ENCODE results near the gene UVRAG.
"Not testable (repeated sequence)": the region's sequence is repeated elsewhere in the genome, so short reads cannot be mapped to it uniquely, and the experiment has no call there.

Gene UVRAG

DNA sequence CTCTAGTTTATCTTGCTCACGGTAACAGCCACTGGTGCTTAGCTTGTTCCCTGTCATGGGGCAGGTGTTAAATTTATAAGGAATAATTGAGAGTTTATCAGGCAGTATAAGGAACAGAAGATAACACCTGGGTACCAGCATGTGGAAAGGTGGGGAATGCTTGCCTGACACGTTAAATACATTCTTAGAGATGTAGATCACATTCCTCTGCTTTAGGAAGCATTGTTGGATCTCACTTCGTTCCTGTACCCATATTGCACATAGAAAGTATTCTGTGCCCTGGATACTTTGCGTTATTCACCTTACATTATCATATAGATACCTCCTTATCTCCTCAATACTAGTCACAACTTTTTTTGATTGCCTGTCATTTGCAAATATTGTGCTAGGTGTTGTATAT, 114.7 kb downstream of the UVRAG start:
- H3K4me1 ChIP-seq (ENCODE audit: control insufficient read depth, insufficient read depth, low read depth, low read length): no peaks in the 10 kb centered on the region
- no peak overlapping the region for H4K8ac ChIP-seq (ENCODE audit: low read length)
- no peak overlapping the region for H2BK5ac ChIP-seq (ENCODE audit: low read depth, low read length, poor library complexity, severe bottlenecking)
- no peak overlapping the region for H3K4me2 ChIP-seq (ENCODE audit: low read length, poor library complexity, severe bottlenecking)
- H3K9me3 ChIP-seq (ENCODE audit: control insufficient read depth, low read length): no peaks in the 10 kb centered on the region
- H3K36me3 ChIP-seq (ENCODE audit: control insufficient read depth in 1 of 2, insufficient read depth in 2 of 2, low read depth in 1 of 2, low read length in 2 of 2): no peaks in the 10 kb centered on the region
- H3K79me1 ChIP-seq (replicated peaks; ENCODE audit: low read length, poor library complexity, severe bottlenecking): peaks cover 9% of the 10 kb centered on the region
- H2BK12ac ChIP-seq (ENCODE audit: low read length in 2 of 2): no peak overlapping the region
- H3K27me3 ChIP-seq (ENCODE audit: control insufficient read depth in 1 of 2, insufficient read depth in 1 of 2, low read length in 2 of 2): no peaks in the 10 kb centered on the region
- H3K9ac ChIP-seq (ENCODE audit: low read length): no peak overlapping the region
- no peak for DNase-seq
- no peak overlapping the region for H3K23ac ChIP-seq (ENCODE audit: low read length in 2 of 2)
- H2AFZ ChIP-seq (ENCODE audit: low read depth, low read length): no peak overlapping the region
- H2BK15ac ChIP-seq (ENCODE audit: low read depth, poor library complexity, severe bottlenecking): no peak overlapping the region
- H3K14ac ChIP-seq (ENCODE audit: low read length in 2 of 2): no peak overlapping the region
- no peak overlapping the region for H3K4ac ChIP-seq (ENCODE audit: low read depth in 1 of 2, low read length in 2 of 2)
- no peak overlapping the region for H3K27ac ChIP-seq (ENCODE audit: low read length, poor library complexity, severe bottlenecking)
- H4K91ac ChIP-seq (ENCODE audit: low read length): no peak overlapping the region
- 78% methylated on average over 4 of the region's 4 CpGs for WGBS
- no peak overlapping the region for H2AK5ac ChIP-seq (ENCODE audit: low read length, severe bottlenecking)
- no peak overlapping the region for H2BK120ac ChIP-seq (ENCODE audit: low read depth, low read length)
- H3K4me3 ChIP-seq (ENCODE audit: insufficient read depth in 1 of 2, low read depth in 1 of 2, low read length in 2 of 2): no peak overlapping the region
- H3K18ac ChIP-seq (ENCODE audit: low read depth in 1 of 2, low read length in 2 of 2): no peak overlapping the region

- Histone ChIP-seq H3K27me3 (ENCODE audit: control insufficient read depth in 1 of 2, insufficient read depth in 1 of 2, low read length in 2 of 2) (no peaks in the 10 kb centered on the region), H3K9ac (ENCODE audit: low read length) (no peak overlapping the region), H3K79me1 (replicated peaks; ENCODE audit: low read length, poor library complexity, severe bottlenecking) (peaks cover 9% of the 10 kb centered on the region), H2BK5ac (ENCODE audit: low read depth, low read length, poor library complexity, severe bottlenecking) (no peak overlapping the region), H4K8ac (ENCODE audit: low read length) (no peak overlapping the region), H3K4me3 (ENCODE audit: insufficient read depth in 1 of 2, low read depth in 1 of 2, low read length in 2 of 2) (no peak overlapping the region), H3K14ac (ENCODE audit: low read length in 2 of 2) (no peak overlapping the region), H3K4ac (ENCODE audit: low read depth in 1 of 2, low read length in 2 of 2) (no peak overlapping the region), H3K9me3 (ENCODE audit: control insufficient read depth, low read length) (no peaks in the 10 kb centered on the region), H3K23ac (ENCODE audit: low read length in 2 of 2) (no peak overlapping the region), H2AK5ac (ENCODE audit: low read length, severe bottlenecking) (no peak overlapping the region), H3K4me2 (ENCODE audit: low read length, poor library complexity, severe bottlenecking) (no peak overlapping the region), H2AFZ (ENCODE audit: low read depth, low read length) (no peak overlapping the region), H4K91ac (ENCODE audit: low read length) (no peak overlapping the region), H3K27ac (ENCODE audit: low read length, poor library complexity, severe bottlenecking) (no peak overlapping the region), H2BK12ac (ENCODE audit: low read length in 2 of 2) (no peak overlapping the region), H3K4me1 (ENCODE audit: control insufficient read depth, insufficient read depth, low read depth, low read length) (no peaks in the 10 kb centered on the region), H3K36me3 (ENCODE audit: control insufficient read depth in 1 of 2, insufficient read depth in 2 of 2, low read depth in 1 of 2, low read length in 2 of 2) (no peaks in the 10 kb centered on the region), H3K18ac (ENCODE audit: low read depth in 1 of 2, low read length in 2 of 2) (no peak overlapping the region), H2BK120ac (ENCODE audit: low read depth, low read length) (no peak overlapping the region), H2BK15ac (ENCODE audit: low read depth, poor library complexity, severe bottlenecking) (no peak overlapping the region)
- 91% methylated on average over 1 of the region's 5 CpGs for WGBS
- no peak for DNase-seq
Observed at GRCh38 chr11:75930534-75930933, 115.5 kb downstream of the UVRAG start.

DNA sequence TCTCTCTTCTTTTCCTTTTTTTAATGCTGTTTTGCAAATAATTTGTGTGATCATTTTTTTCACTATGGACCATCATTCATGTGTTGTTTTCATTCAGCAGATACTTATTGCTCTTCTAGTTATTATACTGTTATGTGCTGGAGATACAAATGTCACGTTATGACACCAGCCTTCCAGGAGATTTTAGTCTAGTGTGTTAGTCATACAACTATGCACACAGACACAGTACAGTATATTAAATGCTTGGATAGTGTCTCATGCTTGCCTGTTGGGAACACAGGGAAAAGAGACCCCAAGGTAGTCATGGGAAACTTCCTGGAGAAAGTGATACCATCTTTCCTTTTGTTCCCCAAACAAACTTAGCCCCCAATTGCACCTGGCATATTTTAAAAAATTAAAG, 116.1 kb downstream of the UVRAG start:
- Histone ChIP-seq H2AK5ac (ENCODE audit: low read length, severe bottlenecking) (no peak overlapping the region), H2AFZ (ENCODE audit: low read depth, low read length) (no peak overlapping the region), H3K27ac (ENCODE audit: low read length, poor library complexity, severe bottlenecking) (no peak overlapping the region), H3K79me1 (replicated peaks; ENCODE audit: low read length, poor library complexity, severe bottlenecking) (peaks cover 9% of the 10 kb centered on the region), H3K14ac (ENCODE audit: low read length in 2 of 2) (no peak overlapping the region), H3K18ac (ENCODE audit: low read depth in 1 of 2, low read length in 2 of 2) (no peak overlapping the region), H3K9ac (ENCODE audit: low read length) (no peak overlapping the region), H3K9me3 (ENCODE audit: control insufficient read depth, low read length) (no peaks in the 10 kb centered on the region), H2BK120ac (ENCODE audit: low read depth, low read length) (no peak overlapping the region), H3K4me1 (ENCODE audit: control insufficient read depth, insufficient read depth, low read depth, low read length) (no peaks in the 10 kb centered on the region), H3K4ac (ENCODE audit: low read depth in 1 of 2, low read length in 2 of 2) (no peak overlapping the region), H4K91ac (ENCODE audit: low read length) (no peak overlapping the region), H4K8ac (ENCODE audit: low read length) (no peak overlapping the region), H3K4me2 (ENCODE audit: low read length, poor library complexity, severe bottlenecking) (no peak overlapping the region), H2BK15ac (ENCODE audit: low read depth, poor library complexity, severe bottlenecking) (no peak overlapping the region), H2BK5ac (ENCODE audit: low read depth, low read length, poor library complexity, severe bottlenecking) (no peak overlapping the region), H3K36me3 (ENCODE audit: control insufficient read depth in 1 of 2, insufficient read depth in 2 of 2, low read depth in 1 of 2, low read length in 2 of 2) (no peaks in the 10 kb centered on the region), H3K4me3 (ENCODE audit: insufficient read depth in 1 of 2, low read depth in 1 of 2, low read length in 2 of 2) (no peak overlapping the region), H3K27me3 (ENCODE audit: control insufficient read depth in 1 of 2, insufficient read depth in 1 of 2, low read length in 2 of 2) (no peaks in the 10 kb centered on the region), H2BK12ac (ENCODE audit: low read length in 2 of 2) (no peak overlapping the region), H3K23ac (ENCODE audit: low read length in 2 of 2) (no peak overlapping the region)
- WGBS: no CpG with 5 or more reads among the region's 1 CpG
- DNase-seq: peak; percentile 26

DNA sequence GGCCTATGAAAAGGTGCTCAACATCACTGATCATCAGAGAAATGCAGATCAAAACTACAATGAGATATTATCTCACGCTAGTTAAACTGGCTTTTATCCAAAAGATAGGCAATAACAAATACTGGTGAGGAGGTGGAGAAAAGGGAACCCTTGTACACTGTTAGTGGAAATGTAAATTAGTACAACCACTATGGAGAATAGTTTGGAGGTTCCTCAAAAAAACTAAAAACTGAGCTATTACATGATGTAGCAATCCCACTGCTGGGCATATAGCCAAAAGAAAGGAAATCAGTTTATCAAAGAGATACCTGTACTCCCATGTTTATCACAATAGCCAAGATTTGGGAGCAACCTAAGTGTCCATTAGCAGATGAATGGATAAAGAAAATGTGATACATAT, 118.7 kb downstream of the UVRAG start:
- not testable (repeated sequence) for H2AFZ ChIP-seq (ENCODE audit: low read depth, low read length); H2BK5ac ChIP-seq (ENCODE audit: low read depth, low read length, poor library complexity, severe bottlenecking); H3K27ac ChIP-seq (ENCODE audit: low read length, poor library complexity, severe bottlenecking); H2BK120ac ChIP-seq (ENCODE audit: low read depth, low read length); H3K79me1 ChIP-seq (replicated peaks; ENCODE audit: low read length, poor library complexity, severe bottlenecking); H3K18ac ChIP-seq (ENCODE audit: low read depth in 1 of 2, low read length in 2 of 2); H2AK5ac ChIP-seq (ENCODE audit: low read length, severe bottlenecking); H3K27me3 ChIP-seq (ENCODE audit: control insufficient read depth in 1 of 2, insufficient read depth in 1 of 2, low read length in 2 of 2); H4K91ac ChIP-seq (ENCODE audit: low read length); H3K23ac ChIP-seq (ENCODE audit: low read length in 2 of 2); H2BK12ac ChIP-seq (ENCODE audit: low read length in 2 of 2); H3K4me2 ChIP-seq (ENCODE audit: low read length, poor library complexity, severe bottlenecking); H2BK15ac ChIP-seq (ENCODE audit: low read depth, poor library complexity, severe bottlenecking); H3K14ac ChIP-seq (ENCODE audit: low read length in 2 of 2); H3K9ac ChIP-seq (ENCODE audit: low read length); H3K36me3 ChIP-seq (ENCODE audit: control insufficient read depth in 1 of 2, insufficient read depth in 2 of 2, low read depth in 1 of 2, low read length in 2 of 2); H3K4me3 ChIP-seq (ENCODE audit: insufficient read depth in 1 of 2, low read depth in 1 of 2, low read length in 2 of 2); H3K4me1 ChIP-seq (ENCODE audit: control insufficient read depth, insufficient read depth, low read depth, low read length); H4K8ac ChIP-seq (ENCODE audit: low read length); H3K4ac ChIP-seq (ENCODE audit: low read depth in 1 of 2, low read length in 2 of 2); DNase-seq; H3K9me3 ChIP-seq (ENCODE audit: control insufficient read depth, low read length)
- no CpG with 5 or more reads among the region's 1 CpG for WGBS

Measured in mesenchymal stem cell (in vitro differentiated cells and primary cell).